ENCODE results near the gene EMB.
"Not testable (repeated sequence)": the region's sequence is repeated elsewhere in the genome, so short reads cannot be mapped to it uniquely, and the experiment has no call there.

Gene EMB

DNA sequence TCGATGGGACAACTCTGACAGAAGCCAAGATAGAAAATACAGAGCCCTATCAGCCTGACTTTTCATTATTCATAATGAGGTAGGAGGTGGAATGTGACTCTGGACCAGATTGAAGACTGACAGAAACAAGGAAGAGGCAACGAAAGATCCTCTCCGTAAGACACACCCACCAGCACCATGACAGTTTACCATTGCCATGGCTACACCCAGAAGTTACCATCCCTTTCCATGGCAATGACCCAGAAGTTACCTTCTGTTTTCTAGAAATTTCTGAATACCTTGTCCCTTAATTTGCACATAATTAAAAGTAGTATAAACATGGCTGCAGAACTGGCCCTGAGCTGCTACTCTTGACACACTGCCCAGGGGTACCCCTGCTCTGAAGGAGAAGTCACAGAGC, 24.5 kb downstream of the EMB start:
- not testable (repeated sequence) for H3K9me3 ChIP-seq (ENCODE audit: control insufficient read depth, low read length); H3K4me3 ChIP-seq (ENCODE audit: low read length); H3K4me1 ChIP-seq (ENCODE audit: control insufficient read depth, insufficient read depth, low read length); H3K27me3 ChIP-seq (ENCODE audit: control insufficient read depth, insufficient read depth, low read length); H3K36me3 ChIP-seq (ENCODE audit: control insufficient read depth, insufficient read depth, low read length); H3K9ac ChIP-seq (ENCODE audit: low read length)

DNA sequence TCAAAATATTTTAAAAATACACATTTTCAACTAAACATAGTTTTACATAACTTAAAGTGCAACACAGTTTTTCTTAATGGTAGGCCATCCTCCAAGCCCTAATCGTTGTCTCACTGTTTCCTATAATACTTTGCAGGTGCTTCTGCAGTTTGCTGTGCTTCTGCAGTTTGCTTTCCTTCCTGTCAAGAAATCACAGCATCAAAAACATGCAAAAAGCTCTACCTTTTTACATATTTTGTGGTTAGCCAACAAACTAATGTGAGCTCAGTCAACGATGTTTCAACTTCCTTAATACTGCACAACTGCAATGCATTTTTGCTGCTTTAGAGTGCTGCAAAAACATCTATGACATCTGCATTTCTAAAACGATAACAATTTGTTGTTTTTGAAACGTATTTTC, 25.2 kb downstream of the EMB start:
- H3K4me3 ChIP-seq (ENCODE audit: low read length): no peak overlapping the region
- no peaks in the 10 kb centered on the region for H3K4me1 ChIP-seq (ENCODE audit: control insufficient read depth, insufficient read depth, low read length)
- no peak overlapping the region for H3K9ac ChIP-seq (ENCODE audit: low read length)
- no peaks in the 10 kb centered on the region for H3K9me3 ChIP-seq (ENCODE audit: control insufficient read depth, low read length)
- H3K27me3 ChIP-seq (ENCODE audit: control insufficient read depth, insufficient read depth, low read length): no peaks in the 10 kb centered on the region
- H3K36me3 ChIP-seq (ENCODE audit: control insufficient read depth, insufficient read depth, low read length): no peaks in the 10 kb centered on the region

DNA sequence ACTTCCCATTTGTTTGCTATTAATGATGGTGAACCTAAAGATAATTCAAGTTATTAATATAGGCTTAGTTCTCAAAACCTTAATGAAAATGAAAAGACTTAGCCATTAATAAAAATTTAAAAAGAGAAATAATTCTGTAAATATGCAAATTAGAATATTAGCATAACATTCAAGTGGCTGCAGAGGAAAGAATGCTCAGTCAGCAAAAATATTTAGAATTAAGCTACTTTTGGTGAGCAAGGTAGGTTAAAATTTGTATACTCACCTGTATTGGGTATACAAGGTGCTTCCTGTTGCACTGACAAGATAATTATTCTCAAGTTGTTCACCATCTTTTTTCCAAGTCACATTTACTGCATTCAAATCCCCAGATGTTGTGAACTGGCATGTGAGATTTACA, 30.2 kb downstream of the EMB start:
- H3K9ac ChIP-seq (ENCODE audit: low read length); H3K4me1 ChIP-seq (ENCODE audit: control insufficient read depth, insufficient read depth, low read length); H3K9me3 ChIP-seq (ENCODE audit: control insufficient read depth, low read length): not testable (repeated sequence)

DNA sequence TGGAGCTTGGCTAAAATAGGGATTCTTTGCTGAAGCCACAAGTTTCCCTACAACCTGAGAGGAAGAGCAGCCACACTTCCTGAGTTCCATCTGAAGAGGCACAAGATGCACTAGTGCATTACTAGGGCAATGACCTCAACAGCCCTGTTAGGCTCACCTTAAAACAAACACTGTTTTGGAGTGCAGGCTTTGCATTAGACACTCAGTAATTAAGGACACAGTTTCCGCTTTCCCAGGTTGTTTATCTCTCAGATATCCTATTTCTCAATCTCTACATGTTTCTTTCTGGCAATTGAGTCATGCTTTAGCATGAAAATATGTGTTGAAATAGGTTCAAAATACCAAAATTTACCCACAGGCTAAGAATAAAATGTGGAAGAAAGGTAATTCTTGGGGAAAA, 34.2 kb downstream of the EMB start:
- Histone ChIP-seq H3K4me1 (ENCODE audit: control insufficient read depth, insufficient read depth, low read length) (no peaks in the 10 kb centered on the region), H3K9me3 (ENCODE audit: control insufficient read depth, low read length) (no peaks in the 10 kb centered on the region), H3K4me3 (ENCODE audit: low read length) (no peak overlapping the region), H3K27me3 (ENCODE audit: control insufficient read depth, insufficient read depth, low read length) (no peaks in the 10 kb centered on the region), H3K36me3 (ENCODE audit: control insufficient read depth, insufficient read depth, low read length) (no peaks in the 10 kb centered on the region), H3K9ac (ENCODE audit: low read length) (no peak overlapping the region)

More for the DNA sequence above, 30.2 kb downstream of the EMB start:
- not testable (repeated sequence) for H3K4me3 ChIP-seq (ENCODE audit: low read length); H3K27me3 ChIP-seq (ENCODE audit: control insufficient read depth, insufficient read depth, low read length); H3K36me3 ChIP-seq (ENCODE audit: control insufficient read depth, insufficient read depth, low read length)

DNA sequence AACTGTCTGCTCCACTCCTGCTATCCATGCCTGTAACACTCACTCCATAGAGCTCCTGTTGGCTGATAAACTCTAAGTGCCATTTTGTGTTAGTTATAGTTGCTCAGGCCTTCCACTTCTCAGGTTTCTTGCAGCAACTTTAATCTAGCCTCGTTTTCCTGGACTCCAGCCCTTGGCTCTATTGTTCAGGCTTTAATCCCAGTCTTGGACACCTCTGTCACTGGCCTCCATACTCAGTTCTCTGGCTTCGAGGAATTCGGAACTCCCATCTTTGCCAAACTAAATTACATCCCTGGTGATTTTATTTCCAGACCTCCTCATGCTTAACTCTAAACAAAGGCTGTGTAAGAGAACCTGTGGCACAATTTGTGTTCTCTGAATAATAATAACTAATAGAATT, 39.8 kb downstream of the EMB start:
- no peak overlapping the region for H3K9ac ChIP-seq (ENCODE audit: low read length)
- H3K4me1 ChIP-seq (ENCODE audit: control insufficient read depth, insufficient read depth, low read length): no peaks in the 10 kb centered on the region
- H3K9me3 ChIP-seq (ENCODE audit: control insufficient read depth, low read length): no peaks in the 10 kb centered on the region
- no peaks in the 10 kb centered on the region for H3K36me3 ChIP-seq (ENCODE audit: control insufficient read depth, insufficient read depth, low read length)
- H3K27me3 ChIP-seq (ENCODE audit: control insufficient read depth, insufficient read depth, low read length): no peaks in the 10 kb centered on the region
- H3K4me3 ChIP-seq (ENCODE audit: low read length): no peak overlapping the region

DNA sequence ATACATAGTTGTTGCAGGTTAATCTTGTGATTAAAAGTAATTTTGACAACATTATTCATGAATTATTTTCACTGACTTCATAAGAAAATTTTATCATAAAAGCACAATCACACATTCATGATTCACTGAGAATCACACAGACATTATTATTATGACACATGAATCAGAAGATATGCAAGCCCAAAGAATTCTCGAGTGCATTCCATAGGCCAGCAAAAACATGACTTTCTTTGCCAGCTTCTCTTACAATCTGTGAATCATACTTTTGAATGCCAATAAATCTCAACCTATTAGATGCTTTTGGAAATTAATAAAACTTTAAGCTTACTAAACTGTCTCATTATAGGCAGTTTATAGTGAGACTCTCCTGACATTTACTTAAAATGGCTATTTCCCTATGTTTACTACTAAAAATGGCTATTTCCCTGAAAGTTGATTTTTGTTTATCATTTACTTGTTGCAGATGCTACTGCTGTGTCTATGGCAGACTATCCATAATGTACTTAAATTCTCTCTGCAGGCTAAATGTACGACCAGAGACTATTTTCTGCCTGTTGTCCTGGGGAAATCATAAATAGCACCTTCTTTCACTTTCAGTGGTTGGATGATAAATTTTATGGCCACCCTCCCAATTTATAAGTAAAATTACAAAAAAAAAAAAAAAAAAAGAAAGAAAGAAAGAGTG, 47.0 kb downstream of the EMB start:
- not testable (repeated sequence) for H3K4me1 ChIP-seq (ENCODE audit: control insufficient read depth, insufficient read depth, low read length); H3K9ac ChIP-seq (ENCODE audit: low read length); H3K36me3 ChIP-seq (ENCODE audit: control insufficient read depth, insufficient read depth, low read length); H3K27me3 ChIP-seq (ENCODE audit: control insufficient read depth, insufficient read depth, low read length); H3K9me3 ChIP-seq (ENCODE audit: control insufficient read depth, low read length); H3K4me3 ChIP-seq (ENCODE audit: low read length)

DNA sequence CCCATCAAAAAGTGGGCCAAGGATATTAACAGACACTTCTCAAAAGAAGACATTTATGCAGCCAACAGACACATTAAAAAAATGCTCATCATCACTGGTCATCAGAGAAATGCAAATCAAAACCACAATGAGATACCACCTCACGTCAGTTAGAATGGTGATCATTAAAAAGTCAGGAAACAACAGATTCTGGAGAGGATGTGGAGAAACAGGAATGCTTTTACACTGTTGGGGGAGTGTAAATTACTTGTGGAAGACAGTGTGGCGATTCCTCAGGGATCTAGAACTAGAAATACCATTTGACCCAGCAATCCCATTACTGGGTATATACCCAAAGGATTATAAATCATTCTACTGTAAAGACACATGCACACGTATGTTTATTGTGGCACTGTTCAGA, 48.8 kb downstream of the EMB start:
- not testable (repeated sequence) for H3K4me3 ChIP-seq (ENCODE audit: low read length); H3K4me1 ChIP-seq (ENCODE audit: control insufficient read depth, insufficient read depth, low read length); H3K27me3 ChIP-seq (ENCODE audit: control insufficient read depth, insufficient read depth, low read length); H3K9ac ChIP-seq (ENCODE audit: low read length); H3K9me3 ChIP-seq (ENCODE audit: control insufficient read depth, low read length); H3K36me3 ChIP-seq (ENCODE audit: control insufficient read depth, insufficient read depth, low read length)

DNA sequence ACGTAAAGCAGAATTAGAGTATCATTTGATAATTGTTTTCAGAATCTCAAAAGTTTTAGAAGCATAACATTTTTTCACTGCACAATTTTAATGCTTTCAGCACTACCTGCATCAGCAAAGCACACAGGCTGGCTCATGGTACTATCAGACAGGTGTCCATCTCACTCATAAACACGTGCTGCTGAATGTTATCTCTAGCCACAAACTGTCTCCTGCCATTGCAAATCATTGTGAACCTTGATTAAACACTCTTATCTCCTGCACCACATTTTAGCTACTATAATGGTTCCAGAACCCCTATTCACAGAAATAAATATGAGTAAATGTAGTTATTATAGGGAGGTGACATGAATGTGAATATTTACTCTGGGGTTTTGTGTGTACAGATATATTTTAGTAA, 56.7 kb downstream of the EMB start:
- H3K4me1 ChIP-seq (ENCODE audit: control insufficient read depth, insufficient read depth, low read length); H3K9ac ChIP-seq (ENCODE audit: low read length); H3K27me3 ChIP-seq (ENCODE audit: control insufficient read depth, insufficient read depth, low read length); H3K9me3 ChIP-seq (ENCODE audit: control insufficient read depth, low read length); H3K36me3 ChIP-seq (ENCODE audit: control insufficient read depth, insufficient read depth, low read length); H3K4me3 ChIP-seq (ENCODE audit: low read length): not testable (repeated sequence)

DNA sequence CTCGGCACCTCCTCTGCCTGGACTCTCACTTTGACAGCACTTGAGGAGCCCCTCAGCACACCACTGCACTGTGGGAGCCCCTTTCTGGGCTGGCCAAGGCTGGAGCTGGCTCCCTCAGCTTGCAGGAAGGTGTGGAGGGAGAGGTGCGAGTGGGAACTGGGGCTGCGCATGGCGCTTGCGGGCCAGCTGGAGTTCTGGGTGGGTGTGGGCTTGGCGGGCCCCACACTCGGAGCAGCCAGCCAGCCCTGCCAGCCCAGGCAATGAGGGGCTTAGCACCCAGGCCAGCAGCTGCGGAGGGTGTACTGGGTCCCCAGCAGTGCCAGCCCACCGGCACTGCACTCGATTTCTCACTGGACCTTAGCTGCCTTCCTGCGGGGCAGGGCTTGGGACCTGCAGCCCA, 64.4 kb downstream of the EMB start:
- not testable (repeated sequence) for H3K36me3 ChIP-seq (ENCODE audit: control insufficient read depth, insufficient read depth, low read length); H3K4me3 ChIP-seq (ENCODE audit: low read length); H3K27me3 ChIP-seq (ENCODE audit: control insufficient read depth, insufficient read depth, low read length); H3K4me1 ChIP-seq (ENCODE audit: control insufficient read depth, insufficient read depth, low read length); H3K9me3 ChIP-seq (ENCODE audit: control insufficient read depth, low read length); H3K9ac ChIP-seq (ENCODE audit: low read length)

DNA sequence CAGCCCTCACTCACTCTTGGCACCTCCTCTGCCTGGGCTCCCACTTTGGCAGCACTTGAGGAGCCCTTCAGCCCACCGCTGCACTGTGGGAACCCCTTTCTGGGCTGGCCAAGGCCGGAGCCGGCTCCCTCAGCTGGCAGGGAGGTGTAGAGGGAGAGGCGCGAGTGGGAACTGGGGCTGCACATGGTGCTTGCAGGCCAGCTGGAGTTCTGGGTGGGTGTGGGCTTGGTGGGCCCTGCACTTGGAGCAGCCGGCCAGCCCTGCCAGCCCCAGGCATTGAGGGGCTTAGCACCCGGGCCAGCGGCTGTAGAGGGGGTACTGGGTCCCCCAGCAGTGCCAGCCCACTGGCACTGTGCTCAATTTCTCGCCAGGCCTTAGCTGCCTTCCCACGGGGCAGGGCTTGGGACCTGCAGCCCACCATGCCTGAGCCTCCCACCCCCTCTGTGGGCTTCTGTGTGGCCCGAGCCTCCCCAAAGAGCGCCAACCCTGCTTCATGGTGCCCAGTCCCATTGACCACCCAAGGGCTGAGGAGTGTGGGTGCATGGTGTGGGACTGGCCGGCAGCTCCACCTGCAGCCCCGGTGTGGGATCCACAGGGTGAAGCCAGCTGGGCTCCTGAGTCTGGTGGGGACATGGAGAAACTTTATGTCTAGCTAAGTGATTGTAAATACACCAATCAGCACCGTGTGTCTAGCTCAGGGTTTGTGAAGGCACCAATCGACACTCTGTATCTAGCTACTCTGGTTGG, 71.6 kb downstream of the EMB start:
- H3K4me1 ChIP-seq (ENCODE audit: control insufficient read depth, insufficient read depth, low read length); H3K36me3 ChIP-seq (ENCODE audit: control insufficient read depth, insufficient read depth, low read length); H3K9ac ChIP-seq (ENCODE audit: low read length); H3K9me3 ChIP-seq (ENCODE audit: control insufficient read depth, low read length); H3K4me3 ChIP-seq (ENCODE audit: low read length); H3K27me3 ChIP-seq (ENCODE audit: control insufficient read depth, insufficient read depth, low read length): not testable (repeated sequence)

DNA sequence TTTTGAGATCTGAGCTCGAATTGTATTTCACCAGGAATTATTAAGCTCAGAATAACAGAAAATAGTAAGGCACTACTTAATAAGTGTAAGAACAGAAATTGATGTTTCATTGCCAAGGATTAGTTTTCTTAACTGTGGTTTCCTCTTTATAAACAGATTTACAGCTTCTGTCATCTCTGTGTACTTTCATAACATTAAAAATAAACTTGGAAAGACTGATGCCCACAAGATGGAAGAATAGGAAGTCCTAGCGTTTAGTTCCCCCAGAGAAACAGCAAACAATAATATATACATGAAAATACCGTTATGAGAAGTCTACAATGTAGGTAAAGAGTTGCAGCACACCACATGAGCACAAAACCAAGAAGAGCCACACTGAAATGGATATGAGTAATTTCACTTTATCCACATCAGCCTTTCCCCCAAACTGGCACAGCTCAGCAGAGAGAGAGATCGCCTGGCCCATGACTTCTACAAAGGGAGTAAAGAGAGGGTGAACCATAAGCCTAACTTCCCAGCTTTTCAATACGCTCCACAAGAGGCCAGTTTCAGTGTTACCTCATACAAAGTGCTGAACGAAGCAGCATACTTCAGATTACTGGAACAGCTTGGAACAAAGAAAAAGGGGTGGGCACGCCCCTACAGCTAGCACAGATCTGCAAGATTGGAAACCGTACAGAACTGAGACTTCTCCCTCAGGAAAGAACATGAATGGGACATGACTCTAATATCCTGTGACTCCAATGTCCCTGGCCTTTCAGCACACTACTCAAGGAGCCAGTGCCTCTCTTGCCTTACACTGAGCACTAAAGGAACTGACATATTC, 75.4 kb downstream of the EMB start:
- no peaks in the 10 kb centered on the region for H3K27me3 ChIP-seq (ENCODE audit: control insufficient read depth, insufficient read depth, low read length)
- H3K9me3 ChIP-seq (ENCODE audit: control insufficient read depth, low read length): no peaks in the 10 kb centered on the region
- no peaks in the 10 kb centered on the region for H3K4me1 ChIP-seq (ENCODE audit: control insufficient read depth, insufficient read depth, low read length)
- no peak overlapping the region for H3K4me3 ChIP-seq (ENCODE audit: low read length)
- H3K9ac ChIP-seq (ENCODE audit: low read length): no peak overlapping the region
- no peaks in the 10 kb centered on the region for H3K36me3 ChIP-seq (ENCODE audit: control insufficient read depth, insufficient read depth, low read length)

DNA sequence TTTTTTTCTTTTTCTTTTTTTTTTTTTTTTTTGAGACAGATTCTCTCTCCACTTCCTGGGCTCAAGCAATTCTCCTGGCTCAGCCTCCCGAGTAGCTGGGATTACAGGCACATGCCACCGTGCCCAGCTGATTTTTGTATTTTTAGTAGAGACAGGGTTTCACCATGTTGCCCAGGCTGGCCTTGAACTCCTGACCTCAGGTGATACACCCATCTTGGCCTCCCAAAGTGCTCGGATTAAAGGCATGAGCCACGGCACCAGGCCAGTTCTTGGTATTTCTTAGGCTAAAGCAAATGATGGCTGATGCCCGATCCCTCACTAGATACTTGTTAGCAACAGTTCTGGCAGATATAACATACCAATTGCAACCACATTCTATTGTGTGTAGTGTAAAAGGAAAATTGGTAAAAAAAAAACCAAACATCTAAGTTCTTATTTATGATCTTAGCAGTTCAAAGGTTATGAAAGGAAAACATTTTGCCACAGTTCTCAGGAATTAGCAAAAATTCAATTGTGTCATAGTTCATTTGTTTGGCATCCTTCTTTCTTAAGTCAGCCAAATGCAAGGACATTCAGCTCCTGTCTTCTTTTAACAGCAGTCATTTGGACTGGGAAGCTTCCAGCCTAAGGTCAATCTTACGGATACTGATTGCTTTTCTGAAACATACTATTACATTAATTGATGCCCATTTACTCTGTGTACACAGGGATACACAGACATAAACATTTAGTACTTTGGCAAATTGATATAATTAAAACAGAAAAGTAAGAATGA, 76.4 kb downstream of the EMB start:
- H3K9ac ChIP-seq (ENCODE audit: low read length); H3K4me1 ChIP-seq (ENCODE audit: control insufficient read depth, insufficient read depth, low read length); H3K4me3 ChIP-seq (ENCODE audit: low read length); H3K9me3 ChIP-seq (ENCODE audit: control insufficient read depth, low read length); H3K27me3 ChIP-seq (ENCODE audit: control insufficient read depth, insufficient read depth, low read length); H3K36me3 ChIP-seq (ENCODE audit: control insufficient read depth, insufficient read depth, low read length): not testable (repeated sequence)
